WERI-Rb-1 (cell line): ENCODE data around the gene PGM1.

ENCODE experiments used
- DNase-seq: peaks from one replicate; pipeline ENCODE4 v3.0.0-alpha.2; 2020
- H3K27ac ChIP-seq: fragments of 250-450 bp; sonication (Bioruptor Pico); 2 replicates; pipeline ENCODE4 v1.5.1; 2020; ENCODE audit warnings: mild to moderate bottlenecking, moderate library complexity
- H3K27me3 ChIP-seq: fragments of 250-450 bp; sonication (Bioruptor Pico); 2 replicates; pipeline ENCODE4 v1.5.1; 2021; ENCODE audit warnings: mild to moderate bottlenecking, low read depth, moderate library complexity; ENCODE audit not compliant: insufficient read depth, severe bottlenecking
- H3K36me3 ChIP-seq: fragments of 250-450 bp; sonication (Bioruptor Pico); 2 replicates; pipeline ENCODE4 v1.5.1; 2020; ENCODE audit warnings: mild to moderate bottlenecking, moderate library complexity
- H3K4me3 ChIP-seq: 2 replicates; pipeline ENCODE4 v1.5.1; 2011; ENCODE audit warnings: low read depth, mild to moderate bottlenecking, control low read depth, low read length
- H3K9me3 ChIP-seq: fragments of 250-450 bp; sonication (Bioruptor Pico); 2 replicates; pipeline ENCODE4 v1.5.1; 2021; ENCODE audit warnings: mild to moderate bottlenecking, moderate library complexity; ENCODE audit not compliant: severe bottlenecking
- TF ChIP-seq, protein P1 (sequence below): IDR thresholded peaks from 2 replicates; pipeline ENCODE4 v1.5.1; 2011; ENCODE audit warnings: low read depth, mild to moderate bottlenecking, control low read depth, inconsistent platforms, low read length

The PGM1 gene

DNA sequence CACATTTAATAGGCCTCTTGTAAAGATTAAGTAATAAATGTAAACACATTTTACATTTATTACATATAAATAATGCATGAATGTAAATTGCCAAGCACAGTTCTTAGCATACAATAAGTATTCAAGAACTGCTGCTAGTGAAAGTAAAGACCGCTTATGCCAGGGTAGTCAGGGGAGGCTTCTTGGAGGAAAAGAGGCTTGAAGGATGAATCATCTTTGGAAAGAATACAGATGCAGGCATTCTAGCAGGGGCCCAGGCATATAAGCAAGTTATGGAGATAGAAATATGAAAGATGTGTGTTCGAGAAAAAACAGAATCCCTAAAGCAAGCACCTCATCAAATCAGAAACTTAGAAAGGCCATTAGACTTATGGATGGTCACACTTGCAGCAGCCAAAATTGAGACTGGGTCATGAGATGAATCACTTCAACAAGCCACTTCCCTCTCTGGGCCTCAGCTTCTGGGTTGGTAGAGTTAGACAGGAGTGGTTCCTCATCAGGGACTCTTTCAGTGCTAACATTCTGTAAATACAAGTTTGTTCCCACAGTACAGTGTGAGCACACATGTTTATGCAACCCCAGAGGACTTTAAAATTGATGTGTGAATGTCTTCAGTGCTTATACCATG is 100.8 kb downstream of the PGM1 start:
- no peak for DNase-seq

DNA sequence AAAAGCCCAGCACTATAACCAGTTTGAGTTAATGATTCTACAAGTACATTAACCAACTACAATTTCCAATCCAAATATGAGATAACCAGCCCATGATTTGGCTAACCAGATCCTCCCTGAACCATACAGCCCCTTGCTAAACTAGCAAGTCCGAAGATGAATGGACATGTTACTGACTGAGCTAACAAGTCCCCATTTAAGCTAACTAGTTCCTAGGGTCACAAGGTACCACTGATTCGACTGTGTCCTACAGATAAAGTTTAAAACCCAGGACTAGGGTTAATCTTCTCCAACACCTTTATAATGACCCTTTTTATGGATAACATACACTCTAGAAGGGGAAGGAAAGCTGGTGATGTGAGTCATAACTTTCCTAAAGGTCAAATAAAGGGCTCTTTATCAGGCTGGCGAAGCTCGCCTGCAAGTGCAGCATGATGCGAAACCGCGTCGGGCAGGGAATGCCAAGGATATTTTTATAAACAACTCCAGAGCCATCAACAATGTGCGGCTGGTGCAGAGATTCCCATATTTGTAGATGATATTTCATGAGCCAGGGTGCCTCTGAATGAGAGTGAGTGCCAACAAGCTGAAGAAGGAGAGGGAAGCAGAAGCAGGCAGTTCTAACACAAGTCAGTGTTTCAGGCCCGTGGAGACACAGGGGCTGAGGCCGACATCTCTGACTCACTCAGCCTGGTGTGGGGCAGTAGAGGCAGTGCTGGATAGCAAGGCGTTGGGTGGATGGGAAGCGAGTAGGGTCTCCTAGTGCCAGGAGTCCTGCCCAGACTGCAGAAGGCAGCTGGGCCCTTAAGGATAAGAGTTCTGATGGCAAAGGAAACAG is 105.0 kb downstream of the PGM1 start:
- Histone ChIP-seq H3K4me3 (no peak overlapping the region), H3K9me3 (no peaks in the 10 kb centered on the region), H3K27me3 (no peaks in the 10 kb centered on the region), H3K36me3 (no peaks in the 10 kb centered on the region), H3K27ac (no peak overlapping the region)
- TF ChIP-seq, protein P1, sequence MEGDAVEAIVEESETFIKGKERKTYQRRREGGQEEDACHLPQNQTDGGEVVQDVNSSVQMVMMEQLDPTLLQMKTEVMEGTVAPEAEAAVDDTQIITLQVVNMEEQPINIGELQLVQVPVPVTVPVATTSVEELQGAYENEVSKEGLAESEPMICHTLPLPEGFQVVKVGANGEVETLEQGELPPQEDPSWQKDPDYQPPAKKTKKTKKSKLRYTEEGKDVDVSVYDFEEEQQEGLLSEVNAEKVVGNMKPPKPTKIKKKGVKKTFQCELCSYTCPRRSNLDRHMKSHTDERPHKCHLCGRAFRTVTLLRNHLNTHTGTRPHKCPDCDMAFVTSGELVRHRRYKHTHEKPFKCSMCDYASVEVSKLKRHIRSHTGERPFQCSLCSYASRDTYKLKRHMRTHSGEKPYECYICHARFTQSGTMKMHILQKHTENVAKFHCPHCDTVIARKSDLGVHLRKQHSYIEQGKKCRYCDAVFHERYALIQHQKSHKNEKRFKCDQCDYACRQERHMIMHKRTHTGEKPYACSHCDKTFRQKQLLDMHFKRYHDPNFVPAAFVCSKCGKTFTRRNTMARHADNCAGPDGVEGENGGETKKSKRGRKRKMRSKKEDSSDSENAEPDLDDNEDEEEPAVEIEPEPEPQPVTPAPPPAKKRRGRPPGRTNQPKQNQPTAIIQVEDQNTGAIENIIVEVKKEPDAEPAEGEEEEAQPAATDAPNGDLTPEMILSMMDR: no peak
- no peak for DNase-seq

More for the DNA sequence above, 100.8 kb downstream of the PGM1 start:
- Histone ChIP-seq H3K9me3 (no peaks in the 10 kb centered on the region), H3K36me3 (no peaks in the 10 kb centered on the region), H3K4me3 (no peak overlapping the region), H3K27me3 (no peaks in the 10 kb centered on the region), H3K27ac (no peak overlapping the region)
- TF ChIP-seq, protein P1: no peak

DNA sequence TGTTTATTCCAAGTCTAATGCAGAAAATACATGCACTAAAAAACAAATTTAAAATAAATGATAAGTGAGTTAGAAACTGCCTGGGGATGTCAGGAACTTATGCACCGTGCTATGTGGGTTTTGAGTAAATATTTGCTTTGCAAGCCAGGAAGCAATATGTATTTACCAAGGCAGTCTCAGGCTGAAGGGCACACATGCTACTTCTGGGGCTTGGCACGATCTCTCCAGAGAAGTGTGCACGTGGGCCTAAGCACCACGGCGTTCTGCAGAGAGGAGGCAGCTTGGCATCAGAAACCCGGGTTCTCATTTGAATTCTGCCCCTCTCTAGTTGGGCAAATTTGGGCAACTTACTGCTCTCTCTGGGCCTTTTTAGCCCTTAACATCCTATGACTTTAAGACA is 108.0 kb downstream of the PGM1 start:
- H3K27ac ChIP-seq: no peak overlapping the region
- no peak overlapping the region for H3K4me3 ChIP-seq
- no peaks in the 10 kb centered on the region for H3K27me3 ChIP-seq
- no peak for DNase-seq
- H3K9me3 ChIP-seq: no peaks in the 10 kb centered on the region
- TF ChIP-seq, protein P1: no peak
- H3K36me3 ChIP-seq: no peaks in the 10 kb centered on the region

DNA sequence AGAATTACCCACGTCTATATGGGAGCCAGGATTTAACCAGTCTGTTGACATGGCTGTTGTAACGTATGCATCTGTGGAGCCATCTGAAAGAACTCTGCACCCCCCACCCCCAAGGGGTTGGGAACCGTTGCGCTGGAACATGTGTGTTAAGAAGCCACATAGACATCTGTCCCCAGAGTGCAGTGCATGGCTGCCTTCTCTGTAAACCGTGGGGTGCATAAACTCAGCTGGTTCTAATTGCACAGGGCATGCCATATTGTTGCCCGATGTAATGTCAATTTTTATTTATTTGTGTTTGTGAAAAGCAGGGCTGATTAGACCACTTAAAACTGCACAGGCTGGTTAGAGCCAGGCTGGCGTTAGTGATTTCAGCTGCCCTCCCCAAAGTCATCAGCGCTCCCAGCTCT is 110.5 kb downstream of the PGM1 start:
- no peak overlapping the region for H3K27ac ChIP-seq
- TF ChIP-seq, protein P1: no peak
- DNase-seq: no peak

DNA sequence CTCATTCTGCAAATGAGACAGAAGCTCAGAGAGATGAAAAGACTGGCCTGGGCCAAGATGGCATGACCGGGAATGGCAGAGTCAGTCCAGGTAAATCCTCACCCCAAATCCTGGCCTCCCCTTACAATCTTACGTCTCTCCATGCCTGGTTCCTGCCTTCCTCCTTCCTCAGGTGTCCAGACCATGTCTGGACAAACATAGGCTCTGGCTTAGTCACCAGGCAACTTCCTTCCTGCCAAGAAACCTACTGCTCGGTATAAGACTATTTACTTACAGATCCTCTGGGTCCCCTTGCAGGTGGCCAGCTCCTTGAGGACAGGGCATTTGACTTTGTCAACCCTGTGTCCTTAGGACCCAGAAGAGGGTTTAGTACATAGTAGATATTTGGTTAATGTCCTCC is 111.2 kb downstream of the PGM1 start:
- H3K36me3 ChIP-seq: no peaks in the 10 kb centered on the region
- no peak for DNase-seq
- H3K9me3 ChIP-seq: no peaks in the 10 kb centered on the region
- no peaks in the 10 kb centered on the region for H3K27me3 ChIP-seq
- H3K4me3 ChIP-seq: no peak overlapping the region
- TF ChIP-seq, protein P1: no peak
- H3K27ac ChIP-seq: no peak overlapping the region

More for the DNA sequence above, 110.5 kb downstream of the PGM1 start:
- no peak overlapping the region for H3K4me3 ChIP-seq
- no peaks in the 10 kb centered on the region for H3K36me3 ChIP-seq
- no peaks in the 10 kb centered on the region for H3K9me3 ChIP-seq
- H3K27me3 ChIP-seq: no peaks in the 10 kb centered on the region
